HG02885 (cell line): ENCODE measurements around the gene MXD4.
"Not testable (repeated sequence)": the region's sequence is repeated elsewhere in the genome, so short reads cannot be mapped to it uniquely, and the experiment has no call there.

Experiments
- ATAC-seq: cut with Tn5 transposase; IDR thresholded peaks from one replicate; pipeline ENCODE4 v1.9.1; 2021; ENCODE audit warnings: mild to moderate bottlenecking; ENCODE audit not compliant: unreplicated experiment, poor library complexity

MXD4 gene

GRCh38 chr4:2276581-2277325 lies 14.8 kb upstream of the MXD4 start:
- no peak for ATAC-seq

GRCh38 chr4:2275546-2276251 lies 13.8 kb upstream of the MXD4 start:
- ATAC-seq: no peak

DNA sequence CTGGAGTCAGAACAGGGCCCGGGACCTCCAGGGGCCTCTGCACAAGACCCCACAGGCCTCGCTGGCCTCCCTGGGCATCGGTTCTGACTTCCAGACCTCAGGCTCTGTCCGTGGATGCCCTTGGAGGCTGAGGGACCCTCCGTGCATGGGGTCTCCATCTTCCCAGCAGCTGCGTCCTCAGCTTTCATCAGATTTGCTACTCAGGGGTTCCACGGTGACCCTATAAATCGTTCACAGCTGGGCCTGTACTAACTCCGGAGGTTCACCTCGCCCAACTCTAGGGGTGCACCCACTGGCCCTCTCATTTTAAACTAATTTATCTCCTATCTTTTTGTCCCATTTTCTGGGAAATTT lies 13.1 kb upstream of the MXD4 start:
- not testable (repeated sequence) for ATAC-seq

DNA sequence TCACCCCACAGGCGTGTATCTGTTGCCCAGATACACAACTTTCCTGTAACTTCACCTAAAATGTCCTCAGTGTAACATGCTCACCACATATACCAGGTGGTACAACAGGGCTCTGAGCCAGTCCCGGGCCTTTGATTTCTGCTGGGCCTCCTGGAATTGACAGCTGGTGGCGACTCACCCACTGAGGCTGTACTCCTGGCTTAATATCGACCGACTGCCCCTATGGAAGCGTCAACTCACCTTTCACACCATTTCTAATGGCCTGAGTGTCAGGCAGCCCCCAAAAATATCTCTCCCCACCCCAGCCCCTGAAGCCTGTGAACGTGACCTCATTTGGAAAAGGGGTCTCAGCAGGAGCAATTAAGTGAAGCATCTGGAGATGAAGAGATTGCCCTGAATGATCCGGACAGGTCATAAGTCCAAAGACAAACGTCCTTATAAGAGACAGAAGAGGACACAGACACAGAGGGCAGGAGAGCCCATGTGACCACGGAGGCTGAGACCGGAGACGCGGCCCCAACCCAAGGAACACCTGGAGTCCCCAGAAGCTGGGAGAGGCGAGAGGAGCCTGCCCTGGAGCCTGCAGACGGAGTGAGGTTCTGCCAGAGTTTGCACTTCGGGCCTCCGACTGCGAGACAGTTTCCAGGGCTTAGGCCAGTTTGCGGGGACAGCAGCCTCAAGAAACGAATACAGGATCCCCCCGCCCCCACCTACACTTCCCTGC lies 12.6 kb upstream of the MXD4 start:
- no peak for ATAC-seq

DNA sequence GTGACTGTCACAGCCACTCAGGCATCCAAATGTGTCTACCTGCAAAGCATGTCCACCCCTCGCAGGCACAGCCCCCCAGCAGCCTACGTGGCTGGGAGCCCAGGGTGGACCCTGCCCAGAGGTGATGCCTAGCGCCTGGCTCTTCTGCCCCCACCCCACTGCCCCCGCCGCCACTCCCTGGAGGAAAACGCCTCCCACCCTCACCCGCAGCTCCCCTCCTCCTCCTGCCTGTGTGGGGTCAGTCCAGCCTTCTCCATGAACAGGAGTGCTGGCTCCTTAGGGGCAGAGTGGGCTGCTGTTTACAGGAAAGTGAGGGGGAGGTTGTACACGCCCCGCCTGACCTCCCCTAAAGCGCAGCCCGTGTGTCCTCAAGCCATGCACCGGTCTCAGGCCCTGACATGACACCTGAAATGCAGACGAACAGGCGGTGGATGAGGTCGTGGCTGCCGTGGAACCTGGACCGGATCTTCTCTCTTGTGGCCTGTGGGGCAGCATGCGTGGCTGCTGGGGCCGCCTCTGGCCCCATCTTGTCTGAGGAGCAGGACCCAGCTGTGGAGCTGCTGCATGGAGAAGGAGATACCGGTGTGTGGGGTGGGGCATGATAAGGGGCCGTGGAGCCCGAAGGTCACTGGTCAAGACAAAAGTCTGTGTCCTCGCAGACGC lies 11.9 kb upstream of the MXD4 start:
- no peak for ATAC-seq

GRCh38 chr4:2273221-2273620 lies 11.3 kb upstream of the MXD4 start:
- no peak for ATAC-seq

DNA sequence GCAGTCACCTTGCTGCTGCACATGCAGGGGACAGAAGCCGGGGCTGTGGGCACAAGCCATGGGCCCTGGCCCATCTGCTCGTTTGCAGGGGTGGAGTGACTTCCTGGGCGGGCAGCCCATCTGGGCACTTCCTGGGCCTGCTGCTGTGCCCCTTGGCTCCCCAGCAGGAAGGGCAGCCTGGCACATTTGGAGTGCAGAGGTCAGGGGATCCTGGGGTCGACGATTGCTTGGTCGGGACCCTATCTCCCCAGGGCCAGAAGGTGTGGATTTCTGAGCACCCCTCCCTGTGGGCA lies 10.9 kb upstream of the MXD4 start:
- ATAC-seq: no peak

GRCh38 chr4:2272026-2272827 lies 10.3 kb upstream of the MXD4 start:
- ATAC-seq: no peak

DNA sequence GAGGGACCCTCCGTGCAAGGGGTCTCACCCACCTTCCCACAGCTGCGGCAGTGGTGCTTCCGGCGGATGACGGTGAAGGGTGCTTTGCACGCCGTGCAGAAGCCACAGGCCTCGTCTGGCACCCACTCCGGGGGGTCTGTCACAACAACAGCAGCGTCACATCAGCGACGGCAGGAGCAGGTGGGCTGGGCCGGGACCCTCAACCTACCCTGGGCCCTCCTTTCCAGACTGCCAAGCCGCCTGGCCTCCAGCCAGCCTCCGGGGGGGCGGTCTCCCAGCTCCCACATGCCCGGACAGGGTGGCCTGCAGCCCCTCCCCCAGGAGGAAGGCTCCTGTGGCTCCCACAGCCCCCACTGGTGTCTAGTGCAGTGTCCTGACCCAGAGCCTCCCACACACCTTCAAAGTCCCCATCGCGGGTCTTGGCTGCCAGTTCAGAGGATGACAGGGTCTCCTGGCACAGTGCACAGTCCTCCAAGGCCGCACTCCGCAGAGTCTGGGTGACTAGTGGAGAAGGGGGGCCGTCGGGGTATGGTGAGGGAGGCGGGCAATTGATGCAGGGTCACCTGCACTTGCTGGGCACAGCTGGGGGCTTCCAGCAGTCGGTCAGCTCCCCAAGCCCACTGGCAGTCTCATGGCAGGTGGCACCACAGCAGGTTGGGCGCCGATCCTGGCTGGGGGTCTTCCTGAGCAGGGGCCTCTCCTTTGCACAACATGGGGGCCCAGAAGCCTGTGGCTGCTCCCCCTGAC lies 9.5 kb upstream of the MXD4 start:
- ATAC-seq: no peak

GRCh38 chr4:2270341-2271165 lies 8.6 kb upstream of the MXD4 start:
- ATAC-seq: no peak

DNA sequence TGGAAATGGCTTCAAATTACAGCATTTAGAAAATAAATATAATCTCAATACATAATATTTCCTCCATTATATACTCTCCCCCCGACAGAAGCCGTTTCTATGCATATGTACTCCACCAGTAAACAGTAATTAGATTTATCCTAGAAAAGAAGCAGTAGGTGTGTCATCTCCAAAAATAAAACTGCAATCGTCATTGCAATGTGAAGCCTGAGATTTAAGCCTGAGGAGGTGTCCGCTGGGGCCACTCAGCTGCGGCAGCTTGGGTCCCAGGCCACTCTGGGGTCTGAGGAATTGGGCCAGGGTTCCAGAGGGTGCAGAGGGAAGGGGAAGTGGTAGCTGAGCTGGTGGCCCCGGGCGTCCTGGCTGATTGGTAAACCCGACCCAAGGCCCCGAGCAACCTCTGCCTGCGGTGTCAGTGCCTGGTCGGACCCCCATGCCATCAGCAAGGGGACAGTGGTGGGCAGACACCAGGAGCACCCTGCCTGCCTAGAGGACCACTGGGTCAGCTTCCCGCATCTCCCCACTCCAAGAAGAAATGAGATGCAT lies 7.8 kb upstream of the MXD4 start:
- ATAC-seq: no peak

- no peak for ATAC-seq
Measured at GRCh38 chr4:2269206-2269531, 7.3 kb upstream of the MXD4 start.

DNA sequence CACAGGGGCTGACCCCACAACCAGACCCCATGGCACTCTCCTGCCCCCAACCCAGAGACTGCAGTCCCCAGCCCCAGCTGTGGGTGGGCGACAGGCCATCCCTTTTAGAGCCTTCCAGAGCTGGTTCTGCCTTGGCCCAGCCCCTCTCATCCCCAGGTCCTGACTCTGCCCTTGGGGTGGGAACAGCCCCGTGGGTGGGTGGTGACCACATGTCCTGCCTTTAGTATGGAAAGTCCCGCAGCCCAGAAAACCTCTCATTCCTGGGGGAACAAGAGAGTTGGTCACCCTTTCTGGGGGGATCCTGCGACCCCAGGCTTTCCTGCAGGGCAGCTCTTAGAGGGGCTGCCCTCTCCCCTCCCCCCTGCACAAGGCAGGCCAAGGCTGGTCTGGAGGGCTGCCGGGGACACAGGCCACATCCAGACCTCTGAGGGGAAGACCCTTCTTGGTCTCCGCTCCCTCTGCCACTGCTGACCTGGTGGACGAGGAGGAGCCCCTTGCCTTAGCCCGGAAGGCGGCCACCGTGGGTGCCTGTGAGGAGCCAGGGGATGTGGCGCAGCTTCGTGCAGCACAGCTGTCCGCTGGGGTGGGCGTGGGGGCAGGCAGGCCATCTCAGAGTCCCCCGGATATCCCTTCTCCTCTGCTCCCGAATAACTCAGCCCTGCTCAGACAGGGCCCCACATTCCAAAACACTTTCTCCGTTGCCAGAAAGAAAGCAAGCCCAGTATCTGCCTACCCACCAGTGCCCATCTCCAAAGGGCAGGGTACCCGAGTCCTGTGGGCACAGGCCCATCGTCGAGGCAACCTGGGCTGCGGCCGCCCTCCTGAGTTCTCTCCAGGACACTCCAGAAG lies 6.7 kb upstream of the MXD4 start:
- ATAC-seq: no peak

DNA sequence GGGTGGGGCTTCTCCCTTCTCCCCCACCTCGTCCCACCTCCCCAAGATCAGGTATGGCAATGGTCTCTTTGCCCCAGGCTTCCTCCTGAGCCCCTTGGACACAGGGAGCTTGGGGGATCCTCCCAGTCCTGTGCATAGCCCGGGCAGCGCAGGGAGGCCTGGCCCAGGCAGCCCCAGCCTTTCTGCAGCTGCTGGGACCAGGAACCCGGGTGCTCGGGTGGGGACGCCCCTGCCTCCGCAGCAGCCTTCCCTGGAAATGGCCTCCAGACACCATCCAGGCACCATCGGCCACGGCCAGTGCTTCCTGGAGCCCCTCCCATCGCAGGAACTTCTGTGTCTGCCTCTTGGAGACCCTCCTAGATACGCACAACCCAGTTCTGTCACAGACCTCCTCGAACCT lies 5.9 kb upstream of the MXD4 start:
- ATAC-seq: no peak

DNA sequence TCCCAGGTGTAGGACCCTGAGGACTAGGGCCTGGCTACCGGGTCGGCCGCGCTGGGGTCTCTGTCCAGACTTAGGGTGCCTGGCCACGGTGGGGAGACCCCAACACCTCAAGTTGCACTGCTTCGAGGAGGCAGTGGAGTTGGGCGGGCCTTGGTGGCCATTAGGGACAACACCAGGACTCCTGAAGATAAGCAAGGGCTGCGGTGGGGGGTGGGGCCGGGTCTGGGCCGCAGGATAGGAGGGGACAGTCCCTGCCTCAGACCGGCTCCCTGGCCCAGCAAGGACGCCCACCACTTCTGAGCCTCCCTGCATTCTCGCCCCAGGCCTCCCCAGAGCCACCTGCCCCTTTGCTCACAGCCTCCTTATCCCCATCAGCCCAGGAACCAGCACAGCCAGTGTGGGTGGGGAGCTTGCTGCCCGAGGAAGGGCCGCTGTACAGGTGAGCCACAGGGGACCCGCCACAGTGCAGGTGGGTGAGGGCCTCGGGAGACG lies 5.5 kb upstream of the MXD4 start:
- no peak for ATAC-seq

DNA sequence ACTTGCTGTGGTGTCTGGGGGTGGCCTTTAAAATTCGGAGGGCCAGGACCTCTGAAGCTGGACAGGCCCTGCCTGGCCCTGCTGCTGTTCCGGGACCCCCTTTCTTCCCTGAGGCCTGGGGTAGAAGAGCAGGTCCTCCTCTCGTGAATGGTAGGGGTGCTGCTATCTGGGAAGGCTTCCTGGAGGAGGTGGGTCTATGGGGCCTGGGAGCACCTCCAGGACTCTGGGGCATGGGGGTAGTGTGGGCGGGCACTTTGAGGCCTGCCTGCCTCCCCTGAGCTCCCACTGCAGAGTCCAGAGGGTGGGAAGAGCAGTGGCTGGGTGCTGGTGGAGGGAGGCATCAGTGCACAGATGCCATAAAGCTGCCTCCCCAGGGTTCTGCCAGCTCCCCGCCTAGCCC lies 4.9 kb upstream of the MXD4 start:
- ATAC-seq: no peak

DNA sequence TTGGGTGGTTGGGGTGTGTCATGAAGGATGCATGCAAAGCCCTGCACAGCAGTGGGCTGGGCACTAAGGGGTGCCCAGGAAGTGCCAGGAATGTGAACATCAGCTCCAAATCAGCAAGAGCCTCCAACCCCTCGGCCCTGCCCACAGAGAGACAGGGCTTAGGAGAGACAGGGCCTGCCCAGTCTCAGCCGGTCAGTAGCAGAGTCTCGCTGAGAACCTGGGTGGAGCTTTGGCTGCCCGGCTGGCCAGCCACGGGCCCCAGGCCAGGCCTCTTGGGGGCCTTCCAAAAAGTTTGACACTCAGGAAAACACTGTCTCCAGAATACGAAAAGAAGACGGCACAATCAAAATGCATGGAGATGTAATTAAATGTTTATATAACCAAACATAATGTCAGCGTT lies 4.3 kb upstream of the MXD4 start:
- ATAC-seq: no peak
